Measurements from ENCODE around the gene MED8. TPM values are rescaled to one million over a fixed set of nuclear protein-coding genes. Genes with fewer than 3 reads are reported as not detected.
A peak's percentile ranks its signal among the peaks of the same experiment; 100 is the strongest.

MED8 gene
- total RNA-seq, 2 experiments from 2014 or later = 35.6 to 36.9 TPM

GRCh38 chr1:43430831-43431230 is 41.2 kb upstream of the MED8 start:
- H3K27me3 Mint-ChIP-seq = no peaks in the 10 kb centered on the region
- ChIA-PET POLR2A (no interaction called here), CTCF (no interaction called here)
- no peak for DNase-seq
- no peaks in the 10 kb centered on the region for H3K9me3 Mint-ChIP-seq
- no peak overlapping the region for H3K27ac Mint-ChIP-seq
- H3K4me1 Mint-ChIP-seq = no peaks in the 10 kb centered on the region
- H3K36me3 Mint-ChIP-seq (ENCODE audit: low read depth) = peaks cover 52% of the 10 kb centered on the region
- no peak overlapping the region for H3K4me3 Mint-ChIP-seq

- H3K36me3 Mint-ChIP-seq (ENCODE audit: low read depth) = peaks cover 68% of the 10 kb centered on the region
- ChIA-PET CTCF (no interaction called here), POLR2A (no interaction called here)
- peaks cover 12% of the 10 kb centered on the region for H3K4me1 Mint-ChIP-seq
- no peak overlapping the region for H3K4me3 Mint-ChIP-seq
- no peaks in the 10 kb centered on the region for H3K27me3 Mint-ChIP-seq
- no peak overlapping the region for H3K27ac Mint-ChIP-seq
- H3K9me3 Mint-ChIP-seq = no peaks in the 10 kb centered on the region
- DNase-seq = no peak
Measured at GRCh38 chr1:43427941-43428340, 38.3 kb upstream of the MED8 start.

- POLR2A ChIA-PET = interaction anchor here (1.2 kb wide), 1 partner anchor 14 kb away, joined by 3 read pairs; no protein-coding TSS in a partner anchor
- CTCF ChIA-PET = no interaction called here
Measured at GRCh38 chr1:43427524-43427923, 37.9 kb upstream of the MED8 start.

GRCh38 chr1:43426221-43426620 is 36.6 kb upstream of the MED8 start:
- Mint-ChIP-seq H3K27me3 (no peaks in the 10 kb centered on the region), H3K4me1 (peaks cover 12% of the 10 kb centered on the region), H3K36me3 (ENCODE audit: low read depth) (peaks cover 68% of the 10 kb centered on the region), H3K4me3 (no peak overlapping the region), H3K27ac (no peak overlapping the region), H3K9me3 (no peaks in the 10 kb centered on the region)
- ChIA-PET CTCF (no interaction called here), POLR2A (interaction anchor here (1.2 kb wide), 1 partner anchor 13 kb away, joined by 3 read pairs; no protein-coding TSS in a partner anchor)
- no peak for DNase-seq

More at GRCh38 chr1:43427524-43427923, 37.9 kb upstream of the MED8 start:
- no peak for DNase-seq
- Mint-ChIP-seq H3K27me3 (no peaks in the 10 kb centered on the region), H3K4me1 (peaks cover 12% of the 10 kb centered on the region), H3K9me3 (no peaks in the 10 kb centered on the region), H3K4me3 (no peak overlapping the region), H3K27ac (no peak overlapping the region), H3K36me3 (ENCODE audit: low read depth) (peaks cover 72% of the 10 kb centered on the region)

GRCh38 chr1:43425045-43425444 is 35.4 kb upstream of the MED8 start:
- Mint-ChIP-seq H3K9me3 (no peaks in the 10 kb centered on the region), H3K36me3 (ENCODE audit: low read depth) (peaks cover 69% of the 10 kb centered on the region), H3K4me3 (no peak overlapping the region), H3K27me3 (no peaks in the 10 kb centered on the region), H3K4me1 (peaks cover 12% of the 10 kb centered on the region), H3K27ac (no peak overlapping the region)
- DNase-seq = no peak
- ChIA-PET CTCF (no interaction called here), POLR2A (no interaction called here)

- H3K9me3 Mint-ChIP-seq = no peaks in the 10 kb centered on the region
- no peak for DNase-seq
- CTCF ChIA-PET = interaction anchor here (0.6 kb wide), 1 partner anchor 9 kb away, joined by 3 read pairs; no protein-coding TSS in a partner anchor
- H3K4me1 Mint-ChIP-seq = peaks cover 12% of the 10 kb centered on the region
- peak overlapping the region; percentile 42 for H3K27ac Mint-ChIP-seq
- POLR2A ChIA-PET = no interaction called here
- peaks cover 67% of the 10 kb centered on the region for H3K36me3 Mint-ChIP-seq (ENCODE audit: low read depth)
- H3K4me3 Mint-ChIP-seq = no peak overlapping the region
- no peaks in the 10 kb centered on the region for H3K27me3 Mint-ChIP-seq
Measured at GRCh38 chr1:43423672-43424550, 34.3 kb upstream of the MED8 start.

- H3K36me3 Mint-ChIP-seq (ENCODE audit: low read depth) = peaks cover 64% of the 10 kb centered on the region
- ChIA-PET POLR2A (no interaction called here), CTCF (no interaction called here)
- peak overlapping the region; percentile 42 for H3K27ac Mint-ChIP-seq
- H3K9me3 Mint-ChIP-seq = no peaks in the 10 kb centered on the region
- no peak overlapping the region for H3K4me3 Mint-ChIP-seq
- H3K27me3 Mint-ChIP-seq = no peaks in the 10 kb centered on the region
- DNase-seq = no peak
- H3K4me1 Mint-ChIP-seq = peaks cover 12% of the 10 kb centered on the region
Measured at GRCh38 chr1:43422995-43423671, 33.5 kb upstream of the MED8 start.

- POLR2A ChIA-PET = no interaction called here
- H3K4me1 Mint-ChIP-seq = peaks cover 12% of the 10 kb centered on the region
- CTCF ChIA-PET = no interaction called here
Measured at GRCh38 chr1:43421976-43422750, 32.6 kb upstream of the MED8 start.

GRCh38 chr1:43421396-43421795 is 31.8 kb upstream of the MED8 start:
- no peak for DNase-seq
- Mint-ChIP-seq H3K4me3 (no peak overlapping the region), H3K27ac (no peak overlapping the region), H3K9me3 (no peaks in the 10 kb centered on the region), H3K36me3 (ENCODE audit: low read depth) (peaks cover 50% of the 10 kb centered on the region), H3K27me3 (no peaks in the 10 kb centered on the region), H3K4me1 (peaks cover 12% of the 10 kb centered on the region)
- ChIA-PET POLR2A (interaction anchor here (0.7 to 1.3 kb wide), 2 partner anchors 32 to 33 kb away, joined by 3 read pairs; partner anchors contain the start of gene HYI), CTCF (no interaction called here)

More at GRCh38 chr1:43421976-43422750, 32.6 kb upstream of the MED8 start:
- Mint-ChIP-seq H3K36me3 (ENCODE audit: low read depth) (peaks cover 57% of the 10 kb centered on the region), H3K9me3 (no peaks in the 10 kb centered on the region), H3K27ac (no peak overlapping the region), H3K27me3 (no peaks in the 10 kb centered on the region), H3K4me3 (no peak overlapping the region)
- DNase-seq = no peak

GRCh38 chr1:43420874-43421273 is 31.3 kb upstream of the MED8 start:
- Mint-ChIP-seq H3K9me3 (no peaks in the 10 kb centered on the region), H3K27me3 (no peaks in the 10 kb centered on the region), H3K27ac (no peak overlapping the region), H3K36me3 (ENCODE audit: low read depth) (peaks cover 48% of the 10 kb centered on the region), H3K4me1 (peaks cover 12% of the 10 kb centered on the region), H3K4me3 (no peak overlapping the region)
- CTCF ChIA-PET = no interaction called here
- POLR2A ChIA-PET = interaction anchor here (0.7 to 1.3 kb wide), 2 partner anchors 32 to 33 kb away, joined by 3 read pairs; partner anchors contain the start of gene HYI
- DNase-seq = no peak

GRCh38 chr1:43419627-43420425 is 30.2 kb upstream of the MED8 start:
- no peak overlapping the region for H3K4me3 Mint-ChIP-seq
- H3K27ac Mint-ChIP-seq = no peak overlapping the region
- ChIA-PET CTCF (no interaction called here), POLR2A (interaction anchor here (1.1 kb wide), 1 partner anchor 231 kb away, joined by 3 read pairs; no protein-coding TSS in a partner anchor)
- no peak for DNase-seq
- no peaks in the 10 kb centered on the region for H3K27me3 Mint-ChIP-seq
- peaks cover 12% of the 10 kb centered on the region for H3K4me1 Mint-ChIP-seq
- no peaks in the 10 kb centered on the region for H3K9me3 Mint-ChIP-seq
- H3K36me3 Mint-ChIP-seq (ENCODE audit: low read depth) = peaks cover 44% of the 10 kb centered on the region

- H3K4me3 Mint-ChIP-seq = no peak overlapping the region
- ChIA-PET POLR2A (interaction anchor here (1.1 kb wide), 1 partner anchor 232 kb away, joined by 3 read pairs; no protein-coding TSS in a partner anchor), CTCF (no interaction called here)
- DNase-seq = no peak
- peaks cover 38% of the 10 kb centered on the region for H3K36me3 Mint-ChIP-seq (ENCODE audit: low read depth)
- no peak overlapping the region for H3K27ac Mint-ChIP-seq
- no peaks in the 10 kb centered on the region for H3K27me3 Mint-ChIP-seq
- H3K9me3 Mint-ChIP-seq = no peaks in the 10 kb centered on the region
- H3K4me1 Mint-ChIP-seq = peaks cover 8% of the 10 kb centered on the region
Measured at GRCh38 chr1:43418858-43419257, 29.3 kb upstream of the MED8 start.

Measured in activated CD4-positive, alpha-beta memory T cell treated with anti-CD3 and anti-CD28 coated beads, Interleukin-2, amount 10 ng/mL, durations not matched to agents 7 days and 5 days (primary cell).